ENCODE results near the gene MTCL1. TPM values are rescaled to one million over a fixed set of nuclear protein-coding genes. Genes with fewer than 3 reads are reported as not detected.

Gene MTCL1
- total and polyA plus RNA-seq, 9 of the 15 experiments (the other 6 are each of a cell fraction or from before 2014, with no cell fraction given), result 0.21 to 7.4 (median 3.7) TPM

DNA sequence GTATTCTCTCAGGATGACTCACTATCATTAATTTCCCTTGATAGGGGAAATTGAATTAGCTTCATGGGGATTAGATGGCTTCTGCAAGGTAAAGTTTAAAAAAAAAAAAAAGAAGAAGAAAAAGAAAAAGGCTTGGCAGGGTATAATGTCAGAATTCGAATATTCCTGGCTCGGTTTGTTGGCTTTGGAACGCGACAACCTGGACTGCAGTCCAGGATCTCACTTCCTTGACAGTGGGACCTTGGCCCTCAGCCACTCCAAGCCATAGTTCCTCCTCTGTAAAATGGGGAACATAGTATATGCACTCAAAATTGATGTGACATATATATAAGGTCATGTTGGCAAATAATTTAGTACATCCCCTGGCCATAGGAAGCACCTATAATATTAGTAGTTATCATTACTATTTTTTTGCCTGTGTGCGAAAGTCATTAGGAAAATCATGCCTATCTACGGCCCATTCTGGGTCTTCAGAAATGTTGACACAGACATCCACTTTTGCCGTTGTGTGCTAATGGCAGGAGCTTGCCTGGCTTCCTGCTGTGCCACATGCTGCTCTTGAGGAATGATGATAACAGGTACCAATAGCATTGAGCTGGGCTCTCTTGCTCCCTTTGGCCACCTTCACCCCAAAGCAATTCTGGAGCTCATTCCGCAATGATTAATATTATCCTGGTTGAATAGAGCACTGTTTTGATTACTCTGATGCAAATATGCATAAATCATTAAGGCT is 97.9 kb downstream of the MTCL1 start:
- in situ Hi-C loops (cut with MboI) (no loop called here), intact Hi-C loops (cut with micrococcal nuclease) (no loop called here)
- ATAC-seq (no peak), DNase-seq (ENCODE audit: extremely low read depth in 1 of 4, low spot score in 3 of 4) (no peak), FAIRE-seq (no peak)
- Histone ChIP-seq H3K27me3 (ENCODE audit: control insufficient read depth in 2 of 2, insufficient read depth in 2 of 2, low read length in 2 of 2) (peaks cover 8 to 30% of the 10 kb centered on the region in 2 experiments; a peak in 4 of 5 replicates), H3K4me1 (replicated peaks in 1 of 2; ENCODE audit: control insufficient read depth in 2 of 2, insufficient read depth in 2 of 2, low read length in 2 of 2) (peaks cover 0 to 7% of the 10 kb centered on the region in 2 experiments; a peak in 3 of 5 replicates), H3K4me3 (no peak overlapping the region), H3K9me3 (replicated peaks; ENCODE audit: control insufficient read depth, insufficient read depth, low read depth, low read length) (no peaks in the 10 kb centered on the region), H3K36me3 (ENCODE audit: control insufficient read depth, insufficient read depth, low read length) (no peaks in the 10 kb centered on the region), H3K79me2 (ENCODE audit: control insufficient read depth, insufficient read depth, low read length) (no peaks in the 10 kb centered on the region), H3K27ac (ENCODE audit: extremely low read depth, low read depth, low read length) (no peak overlapping the region), H3K9ac (ENCODE audit: insufficient read depth in 1 of 2, low read depth in 2 of 2, low read length in 2 of 2) (no peak overlapping the region), H3K4me2 (ENCODE audit: insufficient read depth, low read length) (no peak overlapping the region), H2AFZ (ENCODE audit: low read depth, low read length) (no peak overlapping the region), H3K9me1 (ENCODE audit: control insufficient read depth, insufficient read depth, low read length) (no peaks in the 10 kb centered on the region), H4K20me1 (replicated peaks; ENCODE audit: control insufficient read depth, insufficient read depth, low read length) (no peaks in the 10 kb centered on the region)
- CTCF ChIA-PET (ENCODE audit: low intra/inter-chr PET ratio), result interaction anchor here (0.7 kb wide), 1 partner anchor 76 kb away, joined by 3 read pairs; no protein-coding TSS in a partner anchor
- TF ChIP-seq ARNT (IDR thresholded peaks at IDR 0.05), result no peak
- no peak for TF ChIP-seq HNRNPUL1 (IDR thresholded peaks at IDR 0.05; ENCODE audit: low read length)
- TF ChIP-seq, protein P1, sequence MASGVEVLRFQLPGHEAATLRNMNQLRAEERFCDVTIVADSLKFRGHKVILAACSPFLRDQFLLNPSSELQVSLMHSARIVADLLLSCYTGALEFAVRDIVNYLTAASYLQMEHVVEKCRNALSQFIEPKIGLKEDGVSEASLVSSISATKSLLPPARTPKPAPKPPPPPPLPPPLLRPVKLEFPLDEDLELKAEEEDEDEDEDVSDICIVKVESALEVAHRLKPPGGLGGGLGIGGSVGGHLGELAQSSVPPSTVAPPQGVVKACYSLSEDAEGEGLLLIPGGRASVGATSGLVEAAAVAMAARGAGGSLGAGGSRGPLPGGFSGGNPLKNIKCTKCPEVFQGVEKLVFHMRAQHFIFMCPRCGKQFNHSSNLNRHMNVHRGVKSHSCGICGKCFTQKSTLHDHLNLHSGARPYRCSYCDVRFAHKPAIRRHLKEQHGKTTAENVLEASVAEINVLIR (CRISPR knock-in tag; IDR thresholded peaks at IDR 0.05), result no peak
- TF ChIP-seq TOE1 (IDR thresholded peaks at IDR 0.05; ENCODE audit: borderline replicate concordance), result no peak
- TF ChIP-seq TOE1 (CRISPR knock-in tag; IDR thresholded peaks at IDR 0.05; ENCODE audit: borderline replicate concordance, low read depth), result no peak
- no peak for TF ChIP-seq HMBOX1 (IDR thresholded peaks at IDR 0.05)
- no peak for TF ChIP-seq CHD4 (IDR thresholded peaks at IDR 0.05; ENCODE audit: insufficient read depth, insufficient replicate concordance, low read depth, low read length, poor library complexity, severe bottlenecking)
- no peak for TF ChIP-seq ZBTB7A (IDR thresholded peaks at IDR 0.05; ENCODE audit: borderline replicate concordance, control insufficient read depth, low read depth, low read length)
- no peak for TF ChIP-seq GTF2A2 (tag; IDR thresholded peaks at IDR 0.05)
- TF ChIP-seq OTX1 (CRISPR knock-in tag; IDR thresholded peaks at IDR 0.05), result no peak
- TF ChIP-seq STAT5A (IDR thresholded peaks at IDR 0.05; ENCODE audit: borderline replicate concordance, low read length), result no peak
- TF ChIP-seq ZNF717 (CRISPR knock-in tag; IDR thresholded peaks at IDR 0.05), result no peak
- no peak for TF ChIP-seq ZNF699 (CRISPR knock-in tag; IDR thresholded peaks at IDR 0.05; ENCODE audit: insufficient replicate concordance)
- POLR2A ChIA-PET, result interaction anchor here (0.5 to 0.7 kb wide), 3 partner anchors 23 to 207 kb away, joined by 3 read pairs; no protein-coding TSS in a partner anchor
- 29% methylated on average over 8 of the region's 8 CpGs for WGBS (ENCODE audit: insufficient coverage, low coverage, missing lambda C conversion rate)
- BruUV-seq (replicated peaks), result no TSS peak

Measured in K562 (cell line).